ENCODE results near the gene PGAP1.

PGAP1 gene

DNA sequence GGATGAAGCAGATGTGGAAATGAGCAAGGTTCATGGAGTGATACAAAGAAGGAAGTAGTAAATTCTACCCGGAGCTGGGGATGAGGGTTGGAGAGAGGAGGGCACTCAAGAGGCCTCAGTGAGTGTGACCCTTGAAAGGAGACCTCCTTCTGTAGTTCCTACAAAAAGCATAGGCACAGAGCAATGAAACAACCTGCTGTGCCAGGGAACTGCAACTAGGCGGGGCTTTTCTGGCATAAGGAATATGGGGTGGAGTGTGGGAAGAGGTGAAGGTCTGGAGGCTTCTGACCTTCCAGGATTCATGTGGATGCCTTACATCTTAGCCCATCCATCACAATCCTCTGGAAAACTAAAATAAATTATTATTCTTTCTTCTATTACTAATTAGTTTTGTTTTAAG is 25.5 kb upstream of the PGAP1 start:
- H3K27ac ChIP-seq: no peak overlapping the region
- no peak for TF ChIP-seq ZFX (IDR thresholded peaks at IDR 0.05; ENCODE audit: borderline replicate concordance)
- TF ChIP-seq, protein P1, sequence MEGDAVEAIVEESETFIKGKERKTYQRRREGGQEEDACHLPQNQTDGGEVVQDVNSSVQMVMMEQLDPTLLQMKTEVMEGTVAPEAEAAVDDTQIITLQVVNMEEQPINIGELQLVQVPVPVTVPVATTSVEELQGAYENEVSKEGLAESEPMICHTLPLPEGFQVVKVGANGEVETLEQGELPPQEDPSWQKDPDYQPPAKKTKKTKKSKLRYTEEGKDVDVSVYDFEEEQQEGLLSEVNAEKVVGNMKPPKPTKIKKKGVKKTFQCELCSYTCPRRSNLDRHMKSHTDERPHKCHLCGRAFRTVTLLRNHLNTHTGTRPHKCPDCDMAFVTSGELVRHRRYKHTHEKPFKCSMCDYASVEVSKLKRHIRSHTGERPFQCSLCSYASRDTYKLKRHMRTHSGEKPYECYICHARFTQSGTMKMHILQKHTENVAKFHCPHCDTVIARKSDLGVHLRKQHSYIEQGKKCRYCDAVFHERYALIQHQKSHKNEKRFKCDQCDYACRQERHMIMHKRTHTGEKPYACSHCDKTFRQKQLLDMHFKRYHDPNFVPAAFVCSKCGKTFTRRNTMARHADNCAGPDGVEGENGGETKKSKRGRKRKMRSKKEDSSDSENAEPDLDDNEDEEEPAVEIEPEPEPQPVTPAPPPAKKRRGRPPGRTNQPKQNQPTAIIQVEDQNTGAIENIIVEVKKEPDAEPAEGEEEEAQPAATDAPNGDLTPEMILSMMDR (IDR thresholded peaks at IDR 0.05): no peak

DNA sequence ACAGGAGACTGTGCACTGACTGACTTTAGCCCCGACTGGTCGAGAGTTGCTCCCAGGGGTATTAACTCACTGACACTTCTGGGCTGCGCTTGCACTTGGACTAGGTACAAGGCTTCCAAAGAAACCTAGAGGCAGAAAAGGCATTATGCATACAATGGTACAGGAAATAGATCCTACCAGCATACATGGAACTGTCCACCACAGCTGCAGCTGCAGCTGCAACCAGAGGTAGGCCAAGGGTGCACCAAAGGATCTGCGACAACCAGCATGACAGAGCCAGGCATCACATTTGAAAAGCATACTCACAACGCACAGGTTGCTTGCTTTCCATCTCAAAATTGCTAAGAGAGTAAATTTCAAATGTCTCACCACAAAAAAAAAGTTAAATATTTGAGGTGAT is 22.6 kb upstream of the PGAP1 start:
- H3K27ac ChIP-seq: no peak overlapping the region
- TF ChIP-seq ZFX (IDR thresholded peaks at IDR 0.05; ENCODE audit: borderline replicate concordance): no peak
- TF ChIP-seq, protein P1 (IDR thresholded peaks at IDR 0.05): no peak

DNA sequence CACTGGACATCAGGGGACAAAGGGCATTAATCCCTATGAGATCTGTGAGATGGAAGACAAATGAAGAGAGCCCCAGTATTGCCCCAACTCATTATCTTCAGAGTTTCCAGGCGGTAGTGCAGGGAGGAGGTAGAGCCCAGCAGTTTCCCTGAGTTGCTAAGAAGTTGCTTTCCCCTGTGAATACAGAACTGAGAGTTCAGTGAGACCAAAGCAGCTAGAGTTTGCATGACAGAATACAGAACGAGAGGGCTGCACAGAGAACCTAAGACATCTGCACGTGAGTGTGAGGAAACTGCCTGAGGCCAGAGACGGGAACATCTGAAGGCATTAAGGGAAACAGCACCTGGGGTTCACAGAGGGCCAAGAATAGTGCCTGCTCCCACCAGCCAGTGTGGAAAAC is 18.1 kb upstream of the PGAP1 start:
- H3K27ac ChIP-seq: no peak overlapping the region
- no peak for TF ChIP-seq ZFX (IDR thresholded peaks at IDR 0.05; ENCODE audit: borderline replicate concordance)

DNA sequence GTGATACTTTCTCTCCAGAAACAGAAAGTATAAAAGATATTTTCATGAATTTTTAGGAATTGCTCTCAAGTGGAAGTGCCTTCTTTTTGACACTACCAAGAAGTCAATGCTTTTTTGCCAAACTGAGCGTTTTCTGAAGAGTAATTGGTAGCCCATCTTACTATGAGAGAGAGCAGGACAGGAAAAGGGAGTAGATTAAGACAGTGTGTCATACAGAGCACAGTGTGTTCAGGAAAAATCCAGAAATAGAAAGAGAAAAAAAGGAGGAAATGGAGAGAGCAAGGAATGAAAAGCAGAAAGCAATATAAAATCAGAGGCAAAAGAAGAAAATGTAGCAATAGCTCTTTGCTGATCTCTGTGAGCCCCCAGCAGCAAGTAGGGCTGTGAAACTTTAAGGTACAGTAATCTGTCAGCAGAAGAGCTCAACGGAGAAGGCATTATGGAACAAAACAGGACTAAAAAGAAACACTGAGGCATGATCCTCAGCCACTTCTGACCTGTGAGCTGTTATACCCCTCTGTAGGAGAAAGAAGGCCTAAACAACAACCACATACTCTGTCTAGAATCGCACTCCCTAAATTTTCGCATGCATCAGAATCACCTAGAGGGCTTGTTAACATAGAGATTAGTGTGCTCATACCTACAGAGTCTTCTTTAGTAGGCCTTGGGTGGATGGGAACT is 15.0 kb upstream of the PGAP1 start:
- TF ChIP-seq, protein P1 (IDR thresholded peaks at IDR 0.05): no peak
- no peak for TF ChIP-seq ZFX (IDR thresholded peaks at IDR 0.05; ENCODE audit: borderline replicate concordance)

DNA sequence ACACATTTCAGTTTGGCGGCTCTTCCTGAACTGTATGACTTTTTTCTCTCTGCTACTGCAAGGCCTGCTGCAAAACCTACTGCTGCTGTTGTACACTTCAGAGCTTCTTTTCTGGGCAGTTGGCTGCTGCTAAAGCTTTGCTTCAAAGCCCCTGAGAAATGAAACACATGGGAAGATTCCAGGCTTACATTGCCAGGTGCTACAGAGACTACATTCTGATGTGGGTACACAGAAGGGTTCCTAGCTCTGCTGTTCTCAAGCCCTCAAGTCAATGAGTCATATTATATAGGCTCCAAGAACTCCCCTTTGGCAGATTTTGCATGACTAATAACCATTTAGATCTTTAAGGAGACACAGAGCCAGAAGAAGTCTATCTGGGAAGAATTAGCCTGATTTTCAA is 12.9 kb upstream of the PGAP1 start:
- TF ChIP-seq, protein P1 (IDR thresholded peaks at IDR 0.05): no peak
- TF ChIP-seq ZFX (IDR thresholded peaks at IDR 0.05; ENCODE audit: borderline replicate concordance): no peak
- no peak overlapping the region for H3K27ac ChIP-seq

More for the DNA sequence above, 15.0 kb upstream of the PGAP1 start:
- H3K27ac ChIP-seq: no peak overlapping the region

DNA sequence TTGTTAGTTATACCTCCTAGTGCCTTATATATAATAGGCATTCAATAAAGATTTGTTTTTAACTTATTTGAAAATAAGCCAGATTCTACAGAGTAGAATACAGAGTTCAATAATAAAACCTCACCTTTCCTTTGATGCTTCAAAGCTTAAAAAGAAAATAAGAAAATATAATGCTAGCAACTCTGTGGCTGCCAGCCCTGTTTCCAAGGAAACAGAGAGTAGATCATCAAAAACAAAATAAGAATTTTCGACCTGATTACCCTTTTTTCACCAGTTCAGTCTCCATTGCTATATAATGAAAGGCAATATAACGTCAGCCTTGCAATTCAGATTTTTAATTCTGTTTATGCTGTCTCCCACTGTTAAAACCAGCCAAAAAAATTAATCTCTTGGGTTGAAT is 8.9 kb upstream of the PGAP1 start:
- H3K27ac ChIP-seq: no peak overlapping the region
- no peak for TF ChIP-seq ZFX (IDR thresholded peaks at IDR 0.05; ENCODE audit: borderline replicate concordance)
- TF ChIP-seq, protein P1 (IDR thresholded peaks at IDR 0.05): no peak

DNA sequence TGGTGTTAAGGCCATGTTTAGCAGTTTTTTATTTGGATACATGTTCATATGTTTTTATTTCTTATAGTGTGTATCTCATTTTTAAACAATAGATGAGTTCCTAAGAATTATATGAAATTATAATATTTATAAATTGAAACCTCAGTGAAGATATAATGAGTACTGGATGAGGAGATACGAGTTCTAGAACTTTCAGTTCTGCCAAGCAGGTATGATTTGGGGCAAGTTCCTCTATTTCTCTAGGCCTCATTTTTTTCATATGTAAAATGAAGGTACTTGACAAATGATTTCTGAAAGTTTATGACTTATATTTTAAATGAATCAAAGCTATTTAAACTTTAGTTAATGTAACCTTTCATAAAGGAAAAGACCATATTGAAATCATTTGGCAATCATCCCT is 8.2 kb upstream of the PGAP1 start:
- TF ChIP-seq, protein P1 (IDR thresholded peaks at IDR 0.05): no peak
- no peak for TF ChIP-seq ZFX (IDR thresholded peaks at IDR 0.05; ENCODE audit: borderline replicate concordance)
- H3K27ac ChIP-seq: no peak overlapping the region

DNA sequence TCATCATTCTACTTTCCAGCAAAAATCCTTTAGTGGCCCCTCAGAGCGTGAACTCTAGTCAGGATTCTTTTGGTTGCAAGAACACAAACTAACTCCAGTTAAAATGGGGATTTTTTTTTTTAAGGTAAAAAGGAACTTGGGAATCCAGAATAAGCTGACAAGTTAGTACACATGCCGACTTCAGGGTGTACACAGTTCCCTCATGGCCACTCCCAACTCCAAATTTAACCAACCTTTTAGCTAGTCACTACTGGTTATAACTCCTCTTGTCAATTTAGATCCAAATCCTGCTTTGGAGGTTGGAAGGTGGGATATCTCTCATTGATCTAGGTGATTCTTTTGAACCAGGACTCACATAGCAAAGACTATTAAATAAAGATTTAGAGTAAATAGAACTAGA is 5.0 kb upstream of the PGAP1 start:
- no peak for TF ChIP-seq ZFX (IDR thresholded peaks at IDR 0.05; ENCODE audit: borderline replicate concordance)
- TF ChIP-seq, protein P1 (IDR thresholded peaks at IDR 0.05): no peak
- H3K27ac ChIP-seq: no peak overlapping the region
